Breast epithelium (tissue), 3 donors: ENCODE measurements around the gene SDCBP2.

Source experiments
- CTCF ChIP-seq, 3 donors: fragments of 450-650 bp; IDR thresholded peaks; one replicate each; pipeline ENCODE4 v1.5.1; 2016 to 2017; ENCODE audit warnings: antibody characterized with exemption in 3 of 3, mild to moderate bottlenecking in 3 of 3, moderate library complexity in 3 of 3
- POLR2A ChIP-seq: fragments of 450-650 bp; IDR thresholded peaks from one replicate; pipeline ENCODE4 v1.6.1; 2016; ENCODE audit warnings: antibody characterized with exemption, mild to moderate bottlenecking, moderate library complexity

- TF ChIP-seq POLR2A (no peak), CTCF (IDR thresholded peaks at IDR 0.05) (no peak)
These were observed 20.2 kb downstream of the SDCBP2 start for GRCh38 chr20:1308702-1309095.
